Measurements from ENCODE around the gene TH.

Gene TH

DNA sequence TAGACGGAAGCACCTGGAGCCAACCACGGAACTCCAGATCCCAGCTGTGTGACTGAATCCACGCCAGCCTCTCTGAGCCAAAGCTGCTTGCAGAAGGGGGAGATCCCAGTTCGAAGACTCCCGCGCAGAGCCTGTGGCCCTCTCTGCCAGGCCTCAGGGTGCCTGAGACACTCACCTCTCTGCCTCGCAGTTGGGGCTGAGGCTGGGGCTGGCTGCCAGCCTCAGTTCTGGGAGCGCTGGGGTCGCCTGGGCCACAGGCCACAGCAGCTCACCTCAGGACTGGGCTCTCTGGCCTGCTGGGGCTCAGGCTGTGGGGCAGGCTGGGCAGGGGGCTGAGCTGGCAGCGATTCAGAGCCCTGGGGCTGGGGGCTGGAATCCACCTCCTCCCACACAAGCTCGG is 24.2 kb downstream of the TH start:
- TF ChIP-seq, protein P1, sequence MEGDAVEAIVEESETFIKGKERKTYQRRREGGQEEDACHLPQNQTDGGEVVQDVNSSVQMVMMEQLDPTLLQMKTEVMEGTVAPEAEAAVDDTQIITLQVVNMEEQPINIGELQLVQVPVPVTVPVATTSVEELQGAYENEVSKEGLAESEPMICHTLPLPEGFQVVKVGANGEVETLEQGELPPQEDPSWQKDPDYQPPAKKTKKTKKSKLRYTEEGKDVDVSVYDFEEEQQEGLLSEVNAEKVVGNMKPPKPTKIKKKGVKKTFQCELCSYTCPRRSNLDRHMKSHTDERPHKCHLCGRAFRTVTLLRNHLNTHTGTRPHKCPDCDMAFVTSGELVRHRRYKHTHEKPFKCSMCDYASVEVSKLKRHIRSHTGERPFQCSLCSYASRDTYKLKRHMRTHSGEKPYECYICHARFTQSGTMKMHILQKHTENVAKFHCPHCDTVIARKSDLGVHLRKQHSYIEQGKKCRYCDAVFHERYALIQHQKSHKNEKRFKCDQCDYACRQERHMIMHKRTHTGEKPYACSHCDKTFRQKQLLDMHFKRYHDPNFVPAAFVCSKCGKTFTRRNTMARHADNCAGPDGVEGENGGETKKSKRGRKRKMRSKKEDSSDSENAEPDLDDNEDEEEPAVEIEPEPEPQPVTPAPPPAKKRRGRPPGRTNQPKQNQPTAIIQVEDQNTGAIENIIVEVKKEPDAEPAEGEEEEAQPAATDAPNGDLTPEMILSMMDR (IDR thresholded peaks at IDR 0.05), result no peak
- H3K4me3 ChIP-seq (ENCODE audit: low read depth, low read length), result no peak overlapping the region

DNA sequence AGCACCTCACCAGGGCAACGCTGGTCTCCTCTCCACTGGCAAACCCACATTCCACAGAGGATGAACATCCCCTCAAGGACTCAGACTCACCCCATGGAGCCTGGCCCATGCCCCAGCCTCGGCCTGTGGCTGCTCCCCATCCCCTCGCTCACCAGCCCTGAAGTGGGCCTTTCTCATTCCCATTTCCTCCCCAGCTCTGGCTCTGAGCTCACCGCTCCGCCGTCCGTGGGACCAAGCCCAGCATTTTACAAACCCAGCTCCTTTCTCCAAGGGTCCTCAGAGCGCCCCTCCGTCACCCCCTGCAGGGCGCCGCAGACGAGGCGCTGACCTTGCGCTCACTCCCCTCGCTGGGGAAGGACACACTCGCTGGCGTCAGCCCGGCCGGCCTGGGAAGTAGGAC is 25.6 kb downstream of the TH start:
- Histone ChIP-seq H2AFZ (no peak overlapping the region), H3K4me3 (ENCODE audit: low read depth, low read length) (no peak overlapping the region), H3K36me3 (ENCODE audit: control insufficient read depth, insufficient read depth, low read length) (no peaks in the 10 kb centered on the region), H3K4me1 (peaks cover 5% of the 10 kb centered on the region), H3K4me2 (ENCODE audit: low read length) (no peak overlapping the region), H3K27ac (no peak overlapping the region), H3K79me2 (no peaks in the 10 kb centered on the region), H3K9ac (no peak overlapping the region), H3K27me3 (ENCODE audit: control insufficient read depth, insufficient read depth, low read length) (no peaks in the 10 kb centered on the region), H3K9me3 (ENCODE audit: control insufficient read depth, low read length) (no peaks in the 10 kb centered on the region)
- TF ChIP-seq, protein P1 (IDR thresholded peaks at IDR 0.05), result no peak

More for the DNA sequence above, 24.2 kb downstream of the TH start:
- Histone ChIP-seq H3K27me3 (ENCODE audit: control insufficient read depth, insufficient read depth, low read length) (no peaks in the 10 kb centered on the region), H3K4me2 (ENCODE audit: low read length) (no peak overlapping the region), H3K27ac (no peak overlapping the region), H2AFZ (no peak overlapping the region), H3K9me3 (ENCODE audit: control insufficient read depth, low read length) (no peaks in the 10 kb centered on the region), H3K79me2 (no peaks in the 10 kb centered on the region), H3K9ac (no peak overlapping the region), H3K4me1 (peaks cover 9% of the 10 kb centered on the region), H3K36me3 (ENCODE audit: control insufficient read depth, insufficient read depth, low read length) (no peaks in the 10 kb centered on the region)

DNA sequence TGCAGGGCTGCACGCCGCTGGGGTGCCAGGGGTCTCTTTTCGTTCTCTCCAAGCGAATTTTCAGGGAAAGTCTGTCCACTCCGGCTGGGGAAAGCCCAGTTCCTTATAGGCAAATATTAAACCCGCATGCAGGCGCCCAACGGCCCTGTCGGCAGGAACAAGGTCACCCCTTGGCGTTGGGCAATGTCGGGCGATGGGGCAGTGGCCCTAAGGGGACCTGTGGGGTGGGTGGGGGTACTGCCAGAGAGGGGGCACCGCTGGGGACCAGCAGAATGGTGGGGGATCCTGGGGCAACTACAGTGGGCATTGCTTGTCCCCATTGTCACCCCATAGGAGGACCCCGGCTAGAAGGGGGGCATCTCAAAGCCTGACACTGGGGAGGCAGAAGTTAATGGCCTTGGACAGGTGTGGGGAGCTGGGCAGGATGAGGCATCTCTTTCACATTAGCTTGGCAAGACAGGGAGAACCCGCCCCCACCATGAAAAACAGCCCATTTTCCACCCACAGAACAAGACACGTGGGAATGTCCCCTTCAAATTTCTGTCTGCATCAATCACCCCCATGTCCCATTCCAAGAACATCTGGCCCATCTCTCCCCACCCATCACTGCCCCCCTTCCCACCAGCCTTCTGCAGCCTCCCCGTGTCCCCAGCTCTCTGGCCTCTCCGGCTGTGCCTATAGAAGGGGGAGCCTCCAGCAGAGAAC is 26.9 kb downstream of the TH start:
- Histone ChIP-seq H3K4me3 (ENCODE audit: low read depth, low read length) (no peak overlapping the region), H3K9ac (no peak overlapping the region), H3K79me2 (no peaks in the 10 kb centered on the region), H3K4me2 (ENCODE audit: low read length) (no peak overlapping the region), H2AFZ (no peak overlapping the region), H3K27me3 (ENCODE audit: control insufficient read depth, insufficient read depth, low read length) (no peaks in the 10 kb centered on the region), H3K9me3 (ENCODE audit: control insufficient read depth, low read length) (no peaks in the 10 kb centered on the region), H3K36me3 (ENCODE audit: control insufficient read depth, insufficient read depth, low read length) (no peaks in the 10 kb centered on the region), H3K4me1 (no peaks in the 10 kb centered on the region), H3K27ac (no peak overlapping the region)
- TF ChIP-seq, protein P1 (IDR thresholded peaks at IDR 0.05), result no peak

DNA sequence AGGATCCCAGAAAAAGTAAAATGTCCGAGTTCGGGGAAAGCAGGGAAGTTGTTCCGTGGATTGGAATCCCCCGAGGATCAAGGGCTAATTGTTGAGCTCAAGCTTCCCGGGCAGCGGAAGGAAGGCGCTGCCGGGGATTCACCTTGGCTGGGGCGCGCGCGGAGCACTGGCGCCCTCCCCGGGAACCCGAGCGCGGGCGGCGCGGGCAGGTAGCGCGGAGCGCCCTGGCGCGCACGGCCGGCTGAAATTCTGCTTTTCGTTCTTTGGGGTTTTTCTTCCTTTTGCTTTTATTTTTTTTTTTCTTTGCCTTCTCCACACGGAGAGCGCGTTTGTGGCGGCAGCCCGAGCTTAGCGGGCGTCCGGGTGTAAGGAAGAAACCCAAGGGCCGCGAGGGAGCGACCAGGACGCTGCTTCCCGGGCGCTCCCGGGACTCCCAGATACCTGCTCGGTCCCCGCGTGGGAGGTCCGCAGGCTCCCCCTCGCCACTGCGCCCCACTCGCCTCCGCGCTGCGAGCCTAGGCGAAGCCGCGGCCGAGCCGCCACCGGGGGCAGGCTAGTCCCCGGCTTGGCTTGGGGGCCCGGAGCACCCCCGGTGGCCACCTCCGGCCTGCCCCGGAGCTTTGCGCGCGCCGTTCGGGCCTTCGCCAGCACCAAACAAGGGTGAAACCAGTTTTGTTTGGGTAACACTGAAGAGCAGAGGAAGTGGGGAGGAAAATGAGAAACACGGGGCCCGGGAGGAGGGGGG is 27.6 kb downstream of the TH start:
- no peak overlapping the region for H3K4me2 ChIP-seq (ENCODE audit: low read length)
- no peak overlapping the region for H3K27ac ChIP-seq
- no peaks in the 10 kb centered on the region for H3K79me2 ChIP-seq
- no peak overlapping the region for H2AFZ ChIP-seq
- H3K27me3 ChIP-seq (ENCODE audit: control insufficient read depth, insufficient read depth, low read length), result no peaks in the 10 kb centered on the region
- no peak overlapping the region for H3K4me3 ChIP-seq (ENCODE audit: low read depth, low read length)
- TF ChIP-seq, protein P1 (IDR thresholded peaks at IDR 0.05), result no peak
- H3K4me1 ChIP-seq, result no peaks in the 10 kb centered on the region
- H3K9me3 ChIP-seq (ENCODE audit: control insufficient read depth, low read length), result no peaks in the 10 kb centered on the region
- no peak overlapping the region for H3K9ac ChIP-seq
- H3K36me3 ChIP-seq (ENCODE audit: control insufficient read depth, insufficient read depth, low read length), result no peaks in the 10 kb centered on the region
